ENCODE data around the gene CIDEB.

CIDEB gene

GRCh38 chr14:24269910-24270536 lies 37.8 kb downstream of the CIDEB start:
- no peak for DNase-seq (ENCODE audit: low spot score)

- DNase-seq (ENCODE audit: low spot score) = no peak
These were observed 38.4 kb downstream of the CIDEB start for GRCh38 chr14:24269368-24269767.

- no peak for DNase-seq (ENCODE audit: low spot score)
These were observed 39.6 kb downstream of the CIDEB start for GRCh38 chr14:24268225-24268624.

GRCh38 chr14:24267516-24267915 lies 40.3 kb downstream of the CIDEB start:
- DNase-seq (ENCODE audit: low spot score) = no peak

GRCh38 chr14:24266344-24267244 lies 41.2 kb downstream of the CIDEB start:
- DNase-seq (ENCODE audit: low spot score) = no peak

GRCh38 chr14:24264298-24264697 lies 43.5 kb downstream of the CIDEB start:
- no peak for DNase-seq (ENCODE audit: low spot score)

- DNase-seq (ENCODE audit: low spot score) = no peak
These were observed 43.9 kb downstream of the CIDEB start for GRCh38 chr14:24263848-24264247.

- DNase-seq (ENCODE audit: low spot score) = no peak
These were observed 44.7 kb downstream of the CIDEB start, which contains the start of gene TGM1 for GRCh38 chr14:24262821-24263733. TSS of gene TGM1 (minus strand) at chr14:24263177. CDS start at chr14:24262352, 825 bp downstream.

GRCh38 chr14:24261969-24262327 lies 45.8 kb downstream of the CIDEB start:
- DNase-seq (ENCODE audit: low spot score) = no peak

- no peak for DNase-seq (ENCODE audit: low spot score)
These were observed 46.4 kb downstream of the CIDEB start for GRCh38 chr14:24261256-24261968.

- DNase-seq (ENCODE audit: low spot score) = no peak
These were observed 47.0 kb downstream of the CIDEB start for GRCh38 chr14:24260780-24261157.

- no peak for DNase-seq (ENCODE audit: low spot score)
These were observed 47.6 kb downstream of the CIDEB start for GRCh38 chr14:24260026-24260779.

GRCh38 chr14:24259282-24260025 lies 48.3 kb downstream of the CIDEB start:
- no peak for DNase-seq (ENCODE audit: low spot score)

- no peak for DNase-seq (ENCODE audit: low spot score)
These were observed 49.1 kb downstream of the CIDEB start for GRCh38 chr14:24258548-24259265.

GRCh38 chr14:24258119-24258518 lies 49.7 kb downstream of the CIDEB start:
- DNase-seq (ENCODE audit: low spot score) = no peak

GRCh38 chr14:24256960-24257359 lies 50.8 kb downstream of the CIDEB start:
- DNase-seq (ENCODE audit: low spot score) = no peak

- no peak for DNase-seq (ENCODE audit: low spot score)
These were observed 51.7 kb downstream of the CIDEB start for GRCh38 chr14:24255931-24256711.

- DNase-seq (ENCODE audit: low spot score) = no peak
These were observed 52.3 kb downstream of the CIDEB start for GRCh38 chr14:24255438-24255837.

Measured in activated CD4-positive, alpha-beta T cell treated with anti-CD3 and anti-CD28 coated beads, Interleukin-2, Interleukin-4, amounts not matched to agents 100 ng/mL and 50 ng/mL, durations not matched to agents 16 hours and 8 hours (primary cell).